Ovary (tissue), 9 donors: ENCODE data around the gene MYL5. TPM values are rescaled to one million over a fixed set of nuclear protein-coding genes. Genes with fewer than 3 reads are reported as not detected.
A peak's percentile ranks its signal among the peaks of the same experiment; 100 is the strongest.

Experiments
- DNase-seq, 5 donors: peaks; one replicate each; pipeline ENCODE4 v3.0.0-alpha.2; 2019 to 2020
- H3K27ac ChIP-seq, 2 donors: fragments of 200-600 bp; one replicate each; pipeline versions ENCODE4 v1.5.1 to v1.8.0; 2019 to 2022
- H3K27me3 ChIP-seq: fragments of 200-600 bp; one replicate; pipeline ENCODE4 v1.8.0; 2022
- H3K36me3 ChIP-seq: fragments of 200-600 bp; sonication (generic); one replicate; pipeline ENCODE4 v1.5.1; 2019
- H3K4me1 ChIP-seq: one replicate; pipeline ENCODE4 v1.8.1; 2013; ENCODE audit warnings: mild to moderate bottlenecking, moderate library complexity; ENCODE audit not compliant: insufficient read depth
- H3K4me3 ChIP-seq: fragments of 200-600 bp; sonication (generic); one replicate; pipeline ENCODE4 v1.5.1; 2017
- H3K9me3 ChIP-seq, 2 donors: fragments of 200-600 bp in 1 of 2; sonication (generic) in 1 of 2; one replicate each; pipeline versions ENCODE4 v1.5.1 to v1.8.1; 2013 to 2019; ENCODE audit warnings: mild to moderate bottlenecking in 1 of 2, moderate library complexity in 1 of 2
- EP300 ChIP-seq: sonication (generic); formaldehyde crosslinking; IDR thresholded peaks from one replicate; pipeline ENCODE4 v1.6.1; 2017; ENCODE audit warnings: antibody characterized with exemption
- POLR2A ChIP-seq: fragments of 450-650 bp; IDR thresholded peaks from one replicate; pipeline ENCODE4 v1.6.1; 2017; ENCODE audit warnings: antibody characterized with exemption, mild to moderate bottlenecking, moderate library complexity
- WGBS, 3 donors: extraction: QIAGEN DNeasy Blood & Tissue Kit in 1 of 3; methylation state at CpG; one replicate each; pipeline versions ENCODE4 v1.1.5 to v1.1.7; 2013 to 2017; 5-methylcytosine and 5-hydroxymethylcytosine counted together
- intact Hi-C, 4 donors: fragments of 100-400 bp; cut with DNase I; formaldehyde crosslinking; loops; one replicate each; pipeline versions ENCODE4 v1.11.0 to v1.15.1; 2022 to 2023
- polyA plus RNA-seq, 2 donors: library from polyadenylated mRNA; stranded (reverse); fragments of 200-250 nt in 1 of 2; fragments of 350-450 nt in 1 of 2; fragmentation: Illumina TruSeq in 1 of 2; extraction: RNeasy Lipid Tissue Mini Kit (QIAGEN cat#74804) in 1 of 2; gene quantifications; one replicate each; pipeline ENCODE4 v1.2.3, GENCODE V29; 2013 to 2014
- total RNA-seq, 7 donors: library from RNA; depleted of rRNA in 2 of 7; stranded (reverse); fragments of >200 nt in 2 of 7; fragmentation: NEBNext Ultra II Directional in 3 of 7; extraction: Animal tissue kit (Norgen Biotek cat#: 25700) in 3 of 7; gene quantifications; one replicate each; pipeline versions ENCODE4 v1.1.0 to v1.2.4, GENCODE V29; 2016 to 2023
- TF ChIP-seq, protein P1 (sequence below), 3 donors: fragments of 450-650 bp in 2 of 3; fragments of 200-600 bp in 1 of 3; IDR thresholded peaks; one replicate each; pipeline versions ENCODE4 v1.5.1 to v1.8.0; 2016 to 2022; ENCODE audit warnings: antibody characterized with exemption in 3 of 3, mild to moderate bottlenecking in 1 of 3
- donor health status: DM: no; HTN: no; CAD: no; lungs with moderate emphysema.
- donor health status: DM: no; HTN: no; CAD: no.
- donor health status: Bipolar disorder and iron deficiency.
- donor health status: DM: yes; HTN: yes; CAD: no.
- donor health status: DM: no; HTN: no; CAD: no.
- donor health status: DM: yes; HTN: yes; CAD: no.

MYL5 gene
- total and polyA plus RNA-seq, 9 donors = 4.0 to 18.3 (median 9.3) TPM

DNA sequence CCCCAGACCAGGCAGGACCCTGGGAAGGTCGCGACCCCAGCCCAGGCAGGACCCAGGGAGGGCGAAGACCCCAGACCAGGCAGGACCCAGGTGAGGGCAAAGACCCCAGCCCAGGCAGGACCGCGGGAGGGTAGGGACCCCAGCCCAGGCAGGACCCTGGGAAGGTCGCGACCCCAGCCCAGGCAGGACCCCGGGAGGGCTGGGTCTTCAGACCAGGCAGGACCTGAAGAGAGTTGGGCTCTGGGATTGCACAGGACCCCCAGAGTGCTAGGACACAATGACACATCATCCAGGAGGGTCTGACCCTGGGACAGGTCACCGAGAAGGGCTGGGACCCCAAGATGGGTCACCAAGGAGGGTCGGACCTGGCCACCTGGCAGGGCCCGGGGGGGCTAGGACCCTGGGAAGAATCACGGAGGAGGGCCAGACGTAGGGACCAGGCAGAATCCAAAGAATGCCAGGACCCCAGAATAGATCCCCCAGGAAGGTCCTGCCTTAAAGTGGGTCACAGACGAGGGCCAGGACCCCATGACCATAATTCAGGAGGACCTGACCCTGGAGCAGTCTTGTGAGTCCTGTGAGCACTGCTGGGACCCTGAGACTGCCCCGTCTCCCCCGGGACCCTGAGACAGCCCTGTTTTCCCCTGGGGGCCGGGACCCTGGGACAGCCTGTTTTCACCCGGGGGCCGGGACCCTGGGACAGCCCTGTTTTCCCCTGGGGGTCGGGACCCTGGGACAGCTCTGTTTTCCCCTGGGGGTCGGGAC is 32.7 kb downstream of the MYL5 start:
- DNase-seq = peak in 2 of 5 donors; percentile 39
- TF ChIP-seq, protein P1, sequence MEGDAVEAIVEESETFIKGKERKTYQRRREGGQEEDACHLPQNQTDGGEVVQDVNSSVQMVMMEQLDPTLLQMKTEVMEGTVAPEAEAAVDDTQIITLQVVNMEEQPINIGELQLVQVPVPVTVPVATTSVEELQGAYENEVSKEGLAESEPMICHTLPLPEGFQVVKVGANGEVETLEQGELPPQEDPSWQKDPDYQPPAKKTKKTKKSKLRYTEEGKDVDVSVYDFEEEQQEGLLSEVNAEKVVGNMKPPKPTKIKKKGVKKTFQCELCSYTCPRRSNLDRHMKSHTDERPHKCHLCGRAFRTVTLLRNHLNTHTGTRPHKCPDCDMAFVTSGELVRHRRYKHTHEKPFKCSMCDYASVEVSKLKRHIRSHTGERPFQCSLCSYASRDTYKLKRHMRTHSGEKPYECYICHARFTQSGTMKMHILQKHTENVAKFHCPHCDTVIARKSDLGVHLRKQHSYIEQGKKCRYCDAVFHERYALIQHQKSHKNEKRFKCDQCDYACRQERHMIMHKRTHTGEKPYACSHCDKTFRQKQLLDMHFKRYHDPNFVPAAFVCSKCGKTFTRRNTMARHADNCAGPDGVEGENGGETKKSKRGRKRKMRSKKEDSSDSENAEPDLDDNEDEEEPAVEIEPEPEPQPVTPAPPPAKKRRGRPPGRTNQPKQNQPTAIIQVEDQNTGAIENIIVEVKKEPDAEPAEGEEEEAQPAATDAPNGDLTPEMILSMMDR (IDR thresholded peaks at IDR 0.05) = no peak
- TF ChIP-seq POLR2A = no peak
- no peak for TF ChIP-seq EP300
- Histone ChIP-seq H3K27me3 (no peaks in the 10 kb centered on the region), H3K27ac (no peak overlapping the region), H3K9me3 (no peaks in the 10 kb centered on the region), H3K36me3 (no peaks in the 10 kb centered on the region), H3K4me1 (peaks cover 23% of the 10 kb centered on the region), H3K4me3 (peak overlapping the region; percentile 90)
- intact Hi-C loops = no loop called here
- WGBS, 3 donors = 24 to 46% (median 31%) methylated on average over 17 to 21 of the region's 21 CpGs

DNA sequence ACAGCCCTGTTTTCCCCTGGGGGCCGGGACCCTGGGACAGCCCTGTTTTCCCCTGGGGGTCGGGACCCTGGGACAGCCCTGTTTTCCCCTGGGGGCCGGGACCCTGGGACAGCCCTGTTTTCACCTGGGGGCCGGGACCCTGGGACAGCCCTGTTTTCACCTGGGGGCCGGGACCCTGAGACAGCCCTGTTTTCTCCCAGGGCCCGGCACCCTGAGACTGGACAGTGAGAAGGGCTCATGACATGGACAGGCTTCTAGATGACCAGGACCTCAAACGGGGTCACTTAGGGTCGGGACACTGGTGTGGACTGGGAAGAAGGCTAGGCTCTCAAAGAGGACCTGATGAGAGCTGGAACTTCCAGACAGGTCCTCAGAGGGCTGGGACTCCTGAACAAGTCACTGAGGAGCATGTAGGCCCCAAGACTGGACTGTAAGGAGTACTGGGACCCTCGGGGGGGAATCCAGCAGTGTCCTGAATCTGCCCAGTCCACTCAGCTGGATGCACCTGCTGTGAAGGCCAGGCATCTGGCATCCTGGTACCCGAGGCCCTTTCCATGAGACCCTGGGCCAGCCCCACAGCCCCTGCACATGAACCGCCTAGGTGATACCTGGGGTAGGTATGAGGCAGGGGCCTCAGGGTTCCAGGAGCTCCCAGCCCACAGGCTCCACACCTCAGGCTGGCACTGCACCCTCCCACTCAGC is 33.7 kb downstream of the MYL5 start:
- Histone ChIP-seq H3K27ac (no peak overlapping the region), H3K4me3 (no peak overlapping the region), H3K4me1 (peaks cover 23% of the 10 kb centered on the region), H3K9me3 (no peaks in the 10 kb centered on the region), H3K27me3 (no peaks in the 10 kb centered on the region), H3K36me3 (no peaks in the 10 kb centered on the region)
- no peak for DNase-seq
- 61 to 78% (median 69%) methylated on average over 6 to 11 of the region's 11 CpGs for WGBS, 3 donors
- TF ChIP-seq POLR2A = no peak
- TF ChIP-seq, protein P1 (IDR thresholded peaks at IDR 0.05) = no peak
- TF ChIP-seq EP300 = no peak
- intact Hi-C loops = no loop called here

DNA sequence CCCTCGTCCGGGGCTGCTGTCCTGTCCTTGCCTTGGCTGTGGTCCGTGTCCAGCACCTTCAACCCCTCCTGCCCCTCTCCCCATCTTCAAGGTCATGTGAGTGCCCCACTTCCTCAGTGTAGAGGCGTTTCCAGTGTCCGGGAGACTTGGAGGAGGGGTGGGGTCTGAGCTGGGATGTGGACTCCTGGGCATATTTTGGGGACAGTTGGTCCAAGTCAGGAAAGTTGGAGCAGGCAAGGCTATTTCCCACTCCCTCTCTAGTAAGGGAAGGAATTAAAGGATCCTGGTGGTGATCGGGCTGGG is 34.2 kb downstream of the MYL5 start:
- Histone ChIP-seq H3K9me3 (no peaks in the 10 kb centered on the region), H3K27ac (no peak overlapping the region), H3K36me3 (no peaks in the 10 kb centered on the region), H3K4me3 (no peak overlapping the region), H3K4me1 (peaks cover 23% of the 10 kb centered on the region), H3K27me3 (no peaks in the 10 kb centered on the region)
- intact Hi-C loops = no loop called here
- no peak for DNase-seq
- WGBS, 3 donors = 35 to 65% (median 38%) methylated on average over 6 of the region's 6 CpGs
- TF ChIP-seq EP300 (no peak), POLR2A (no peak)
- TF ChIP-seq, protein P1 (IDR thresholded peaks at IDR 0.05) = no peak

DNA sequence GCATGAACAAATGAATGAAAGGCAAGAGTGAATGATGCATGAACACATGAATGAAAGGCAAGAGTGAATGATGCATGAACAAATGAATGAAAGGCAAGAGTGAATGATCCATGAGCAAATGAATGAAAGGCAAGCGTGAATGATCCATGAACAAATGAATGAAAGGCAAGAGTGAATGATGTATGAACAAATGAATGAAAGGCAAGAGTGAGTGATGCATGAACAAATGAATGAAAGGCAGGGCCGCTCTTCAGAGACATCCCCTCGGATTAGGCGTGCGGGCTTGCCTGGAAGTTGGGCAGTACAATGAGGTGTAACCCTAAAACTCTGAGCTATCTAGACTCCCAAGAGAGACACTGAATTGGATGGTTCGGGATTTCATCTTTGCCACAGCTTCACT is 35.0 kb downstream of the MYL5 start:
- Histone ChIP-seq H3K27ac (no peak overlapping the region), H3K4me1 (peaks cover 23% of the 10 kb centered on the region), H3K36me3 (no peaks in the 10 kb centered on the region), H3K27me3 (no peaks in the 10 kb centered on the region), H3K9me3 (no peaks in the 10 kb centered on the region), H3K4me3 (no peak overlapping the region)
- 92 to 96% (median 92%) methylated on average over 6 of the region's 6 CpGs for WGBS, 3 donors
- DNase-seq = no peak
- intact Hi-C loops = no loop called here
- no peak for TF ChIP-seq POLR2A
- TF ChIP-seq EP300 = no peak
- TF ChIP-seq, protein P1 (IDR thresholded peaks at IDR 0.05) = no peak
